ENCODE data around the gene PFKFB1.

DNA sequence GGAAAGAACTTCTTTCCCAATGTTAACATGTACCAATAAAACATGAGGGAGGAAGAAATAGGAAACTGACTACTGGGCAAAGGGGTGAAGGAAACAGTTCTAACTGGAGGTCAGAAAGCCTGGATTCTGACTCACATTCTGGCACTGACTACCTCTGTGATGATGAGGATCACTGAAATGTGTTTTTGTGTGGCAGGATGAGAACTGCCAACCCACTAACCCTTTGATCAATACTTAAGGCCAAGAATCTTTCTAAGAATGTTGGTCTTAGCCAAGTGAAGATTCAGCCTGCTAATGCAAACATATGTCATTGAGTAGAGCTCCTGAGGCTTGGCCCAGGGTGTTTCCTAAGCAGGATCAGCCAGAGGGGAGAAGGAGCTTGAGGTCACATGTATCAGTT is 32.2 kb upstream of the PFKFB1 start:
- TF ChIP-seq, protein P1, sequence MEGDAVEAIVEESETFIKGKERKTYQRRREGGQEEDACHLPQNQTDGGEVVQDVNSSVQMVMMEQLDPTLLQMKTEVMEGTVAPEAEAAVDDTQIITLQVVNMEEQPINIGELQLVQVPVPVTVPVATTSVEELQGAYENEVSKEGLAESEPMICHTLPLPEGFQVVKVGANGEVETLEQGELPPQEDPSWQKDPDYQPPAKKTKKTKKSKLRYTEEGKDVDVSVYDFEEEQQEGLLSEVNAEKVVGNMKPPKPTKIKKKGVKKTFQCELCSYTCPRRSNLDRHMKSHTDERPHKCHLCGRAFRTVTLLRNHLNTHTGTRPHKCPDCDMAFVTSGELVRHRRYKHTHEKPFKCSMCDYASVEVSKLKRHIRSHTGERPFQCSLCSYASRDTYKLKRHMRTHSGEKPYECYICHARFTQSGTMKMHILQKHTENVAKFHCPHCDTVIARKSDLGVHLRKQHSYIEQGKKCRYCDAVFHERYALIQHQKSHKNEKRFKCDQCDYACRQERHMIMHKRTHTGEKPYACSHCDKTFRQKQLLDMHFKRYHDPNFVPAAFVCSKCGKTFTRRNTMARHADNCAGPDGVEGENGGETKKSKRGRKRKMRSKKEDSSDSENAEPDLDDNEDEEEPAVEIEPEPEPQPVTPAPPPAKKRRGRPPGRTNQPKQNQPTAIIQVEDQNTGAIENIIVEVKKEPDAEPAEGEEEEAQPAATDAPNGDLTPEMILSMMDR (IDR thresholded peaks at IDR 0.05) = no peak
- TF ChIP-seq POLR2A (IDR thresholded peaks at IDR 0.05) = no peak
